GM12878 (cell line): ENCODE results near the gene GRXCR2. TPM values are rescaled to one million over a fixed set of nuclear protein-coding genes. Genes with fewer than 3 reads are reported as not detected.

ENCODE experiments used
- ATAC-seq: fragments of 200-7000 bp; cut with Tn5 transposase; 3 replicates; pipeline ENCODE4 v1.9.1; 2020; ENCODE audit warnings: mild to moderate bottlenecking, moderate library complexity
- BruUV-seq: library from RNA; stranded (reverse); fragments of 400-500 nt; replicated peaks from 2 replicates; lab custom pipeline; 2021; lab: Mats Ljungman, UMichigan
- CTCF ChIA-PET: fragments of 300-600 bp; sonication (Branson Sonifier 250); formaldehyde crosslinking; extraction: SDS; loops from one replicate; lab custom pipeline; 2021; ENCODE audit warnings: inconsistent platforms; lab: Yijun Ruan, JAX
- POLR2A ChIA-PET: fragments of 350-600 bp; formaldehyde crosslinking; extraction: SDS; loops from one replicate; lab custom pipeline; 2021; ENCODE audit warnings: inconsistent platforms; lab: Charles Lee
- RAD21 ChIA-PET: fragments of 300-600 bp; sonication (Branson Sonifier 250); formaldehyde crosslinking; loops from one replicate; lab custom pipeline; 2023; ENCODE audit warnings: antibody characterized with exemption; ENCODE audit not compliant: unreplicated experiment; lab: Charles Lee
- SMC1A ChIA-PET: fragments of 300-600 bp; sonication (Branson Sonifier 250); formaldehyde crosslinking; loops from one replicate; lab custom pipeline; 2023; ENCODE audit not compliant: unreplicated experiment, uncharacterized antibody; lab: Charles Lee
- DNase-seq: peaks from one replicate; pipeline ENCODE4 v3.0.0-alpha.2; 2011; ENCODE audit warnings: low read depth, low spot score
- FAIRE-seq: peaks from 3 replicates; lab custom pipeline; 2011; peaks lifted over from hg19 to GRCh38; lab: Jason Lieb, UNC
- H2AFZ ChIP-seq: 2 replicates; pipeline ENCODE4 v1.6.0; 2011; ENCODE audit warnings: low read depth, low read length, control low read depth; ENCODE audit not compliant: control insufficient read depth
- H3K27ac ChIP-seq: 2 replicates; pipeline ENCODE4 v1.5.1; 2011; ENCODE audit warnings: control low read depth; ENCODE audit not compliant: control insufficient read depth, insufficient read depth
- H3K27me3 ChIP-seq, 2 experiments: replicated peaks in 1 of 2; 2 replicates each; pipeline versions ENCODE4 v1.6.0 to v1.6.1; 2011; ENCODE audit warnings: low read length in 1 of 2; ENCODE audit not compliant: control insufficient read depth in 2 of 2, insufficient read depth in 2 of 2
- H3K36me3 ChIP-seq, 2 experiments: 2 replicates each; pipeline ENCODE4 v1.5.1; 2011; ENCODE audit warnings: low read length in 1 of 2; ENCODE audit not compliant: control insufficient read depth in 2 of 2, insufficient read depth in 2 of 2
- H3K4me1 ChIP-seq: 2 replicates; pipeline ENCODE4 v1.6.1; 2011; ENCODE audit warnings: mild to moderate bottlenecking, low read length, moderate library complexity, mixed read lengths; ENCODE audit not compliant: control insufficient read depth, insufficient read depth
- H3K4me2 ChIP-seq: 2 replicates; pipeline ENCODE4 v1.6.0; 2011; ENCODE audit warnings: control low read depth; ENCODE audit not compliant: control insufficient read depth, insufficient read depth
- H3K4me3 ChIP-seq: fragments of 200-600 bp; sonication (generic); 2 replicates; pipeline ENCODE4 v1.5.1; 2016
- H3K79me2 ChIP-seq: 2 replicates; pipeline ENCODE4 v1.6.0; 2011; ENCODE audit warnings: low read length; ENCODE audit not compliant: control insufficient read depth, insufficient read depth
- H3K9ac ChIP-seq: 2 replicates; pipeline ENCODE4 v1.8.0; 2011; ENCODE audit warnings: low read length, control low read depth, mixed read lengths; ENCODE audit not compliant: control insufficient read depth, insufficient read depth
- H3K9me3 ChIP-seq: replicated peaks from 3 replicates; pipeline ENCODE4 v1.5.1; 2011; ENCODE audit warnings: mild to moderate bottlenecking, low read length; ENCODE audit not compliant: control insufficient read depth, insufficient read depth
- H4K20me1 ChIP-seq: 2 replicates; pipeline ENCODE4 v1.6.0; 2011; ENCODE audit not compliant: control insufficient read depth, insufficient read depth
- FOXK2 ChIP-seq: fragments of 450-650 bp; IDR thresholded peaks from 2 replicates; pipeline ENCODE4 v1.6.1; 2017; ENCODE audit warnings: mild to moderate bottlenecking, moderate library complexity
- JUND ChIP-seq: IDR thresholded peaks from 2 replicates; pipeline ENCODE4 v1.6.1; 2012; ENCODE audit warnings: low read depth, mild to moderate bottlenecking, low read length, improper control_type of control experiment, moderate library complexity
- MTA2 ChIP-seq: fragments of 450-650 bp; IDR thresholded peaks from 2 replicates; pipeline ENCODE4 v1.6.1; 2016; ENCODE audit warnings: low read depth, mild to moderate bottlenecking, moderate library complexity
- NFIC ChIP-seq: IDR thresholded peaks from 2 replicates; pipeline ENCODE4 v1.6.1; 2012; ENCODE audit warnings: low read depth, mild to moderate bottlenecking, inconsistent platforms, low read length, moderate library complexity
- PAX5 ChIP-seq: IDR thresholded peaks from 2 replicates; pipeline ENCODE4 v1.6.1; 2011; ENCODE audit warnings: low read depth, low read length, borderline replicate concordance
- PKNOX1 ChIP-seq: fragments of 450-650 bp; IDR thresholded peaks from 2 replicates; pipeline ENCODE4 v1.6.1; 2016; ENCODE audit warnings: mild to moderate bottlenecking
- TCF3 ChIP-seq: IDR thresholded peaks from 2 replicates; pipeline ENCODE4 v1.6.1; 2012; ENCODE audit warnings: low read depth, mild to moderate bottlenecking, low read length, borderline replicate concordance; ENCODE audit not compliant: insufficient read depth
- USF1 ChIP-seq: IDR thresholded peaks from 2 replicates; pipeline ENCODE4 v1.6.1; 2011; ENCODE audit warnings: borderline replicate concordance, low read depth, mild to moderate bottlenecking, moderate library complexity, mixed read lengths, low read length; ENCODE audit not compliant: insufficient read depth; ENCODE audit errors: extremely low read length
- ZBTB33 ChIP-seq: fragments of 450-650 bp; IDR thresholded peaks from 2 replicates; pipeline ENCODE4 v1.6.1; 2017; ENCODE audit warnings: mild to moderate bottlenecking
- ZBTB4 ChIP-seq: fragments of 450-650 bp; formaldehyde crosslinking; IDR thresholded peaks from 2 replicates; pipeline ENCODE4 v1.4.0; 2022; ENCODE audit warnings: mild to moderate bottlenecking, moderate library complexity
- ZNF592 ChIP-seq: fragments of 450-650 bp; IDR thresholded peaks from 2 replicates; pipeline ENCODE4 v1.6.1; 2017; ENCODE audit warnings: mild to moderate bottlenecking, moderate library complexity
- ZZZ3 ChIP-seq: IDR thresholded peaks from 2 replicates; pipeline ENCODE4 v1.6.1; 2011; ENCODE audit warnings: low read depth; ENCODE audit not compliant: control insufficient read depth, insufficient read length
- in situ Hi-C: fragments of 300-500 bp; cut with MboI; formaldehyde crosslinking; loops from 9 replicates; pipeline ENCODE4 v1.14.3; 2018; ENCODE audit warnings: mixed read lengths
- intact Hi-C: fragments of 100-400 bp; cut with micrococcal nuclease; formaldehyde crosslinking; loops from one replicate; pipeline ENCODE4 v1.14.2; 2022; ENCODE audit not compliant: unreplicated experiment
- polyA plus RNA-seq, 11 experiments: library from polyadenylated mRNA; depleted of rRNA in 4 of 11; unstranded in 6 of 11; stranded (reverse) in 5 of 11; fragments of >200 nt; fragmentation: Nextera tagmentation in 4 of 11; fragmentation: Illumina TruSeq in 1 of 11; extraction: Ambion mirVana in 4 of 11; extraction: Trizol in 1 of 11; gene quantifications; 1 replicate in 1 of 11; 2 replicates in 10 of 11; pipeline versions ENCODE4 v1.2.1 to v1.2.3, GENCODE V29; 2011 to 2016; ENCODE audit warnings: inconsistent platforms in 2 of 11, missing spikeins in 2 of 11, low read depth in 1 of 11
- total RNA-seq, 4 experiments: library from RNA; depleted of rRNA in 3 of 4; stranded (reverse); fragments of >200 nt in 3 of 4; fragmentation: Illumina TruSeq in 1 of 4; extraction: Trizol in 1 of 4; gene quantifications; 2 replicates each; pipeline versions ENCODE4 v1.2.1 to v1.2.3, GENCODE V29; 2013 to 2021

GRXCR2 gene
- total and polyA plus RNA-seq, 10 of the 15 experiments (the other 5 are each of a cell fraction or from before 2014, with no cell fraction given) = not detected

GRCh38 chr5:145918397-145918796 lies 45.6 kb upstream of the GRXCR2 start (continued):
- no peak for TF ChIP-seq ZBTB4 (CRISPR knock-in tag)
- no peak for TF ChIP-seq ZZZ3
- TF ChIP-seq FOXK2 = no peak
- TF ChIP-seq, all 136 proteins: peak for 0

GRCh38 chr5:145917288-145917687 lies 44.5 kb upstream of the GRXCR2 start:
- intact Hi-C loops (no loop called here), in situ Hi-C loops (no loop called here)
- ChIA-PET CTCF (no interaction called here), SMC1A (no interaction called here), RAD21 (no interaction called here), POLR2A (no interaction called here)
- no peak overlapping the region for H3K27ac ChIP-seq
- ATAC-seq = no peak
- no peaks in the 10 kb centered on the region for H3K36me3 ChIP-seq
- H3K79me2 ChIP-seq = no peaks in the 10 kb centered on the region
- no peak for FAIRE-seq
- H3K4me1 ChIP-seq = no peaks in the 10 kb centered on the region
- no peak for DNase-seq
- H4K20me1 ChIP-seq = no peaks in the 10 kb centered on the region
- no peak overlapping the region for H3K9ac ChIP-seq
- no peak overlapping the region for H3K4me3 ChIP-seq
- no peak overlapping the region for H2AFZ ChIP-seq
- no TSS peak for BruUV-seq
- H3K9me3 ChIP-seq = no peaks in the 10 kb centered on the region
- H3K4me2 ChIP-seq = no peak overlapping the region
- no peaks in the 10 kb centered on the region for H3K27me3 ChIP-seq
- TF ChIP-seq PAX5 (no peak), PKNOX1 (no peak), USF1 (no peak), JUND (no peak), MTA2 (no peak), NFIC (no peak), ZBTB33 (no peak), TCF3 (no peak), ZNF592 (no peak)
